ENCODE results near the gene KCNMA1. TPM values are rescaled to one million over a fixed set of nuclear protein-coding genes. Genes with fewer than 3 reads are reported as not detected.

The KCNMA1 gene
- total RNA-seq, 1 experiment from 2014 or later: 31.3 TPM

- no peaks in the 10 kb centered on the region for H3K9me3 ChIP-seq (ENCODE audit: low read length)
- no peak overlapping the region for H2AFZ ChIP-seq (ENCODE audit: low read length)
- no peak for DNase-seq
- no peak overlapping the region for H3K9ac ChIP-seq (ENCODE audit: low read length)
- H3K4me2 ChIP-seq (ENCODE audit: low read depth, low read length, poor library complexity, severe bottlenecking): no peak overlapping the region
- H3K36me3 ChIP-seq (ENCODE audit: insufficient read depth, low read length): no peaks in the 10 kb centered on the region
- no peaks in the 10 kb centered on the region for H3K9me2 ChIP-seq (replicated peaks; ENCODE audit: insufficient read depth, low read length)
- H3K27me3 ChIP-seq (ENCODE audit: low read length): no peaks in the 10 kb centered on the region
- H4K20me1 ChIP-seq (ENCODE audit: insufficient read depth, low read depth, low read length): peaks cover 7% of the 10 kb centered on the region; the same call in 1 of the 2 replicates
- H3K27ac ChIP-seq (ENCODE audit: low read length): no peak overlapping the region
- no peaks in the 10 kb centered on the region for H3K79me2 ChIP-seq (ENCODE audit: low read length)
- H3K4me1 ChIP-seq (ENCODE audit: low read length): peaks cover 28% of the 10 kb centered on the region
- no peak overlapping the region for H3K4me3 ChIP-seq (ENCODE audit: low read length)
These were observed 126.9 kb downstream of the KCNMA1 start for GRCh38 chr10:77510695-77511094.

DNA sequence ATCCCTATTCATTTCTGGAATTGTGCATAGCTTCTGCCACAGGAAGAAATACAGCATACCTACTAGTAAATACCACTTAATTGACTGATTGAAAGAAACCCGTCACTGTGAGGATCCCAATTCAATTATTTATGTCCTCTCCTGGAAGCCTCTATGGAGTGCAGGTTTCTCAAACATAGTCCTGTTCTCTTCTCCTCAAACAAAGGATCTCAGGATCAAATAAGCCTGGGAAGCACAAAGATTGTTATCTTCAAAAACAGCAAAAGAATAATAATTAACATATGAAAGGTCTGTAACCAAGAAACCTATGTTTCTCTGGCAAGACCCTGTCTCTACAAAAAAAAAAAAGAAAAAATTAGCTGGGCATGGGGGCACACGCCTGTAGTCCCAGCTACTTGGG lies 127.3 kb downstream of the KCNMA1 start:
- DNase-seq: no peak
- Histone ChIP-seq H3K9ac (ENCODE audit: low read length) (no peak overlapping the region), H3K4me2 (ENCODE audit: low read depth, low read length, poor library complexity, severe bottlenecking) (no peak overlapping the region), H4K20me1 (ENCODE audit: insufficient read depth, low read depth, low read length) (peaks cover 5% of the 10 kb centered on the region; the same call in 1 of the 2 replicates), H3K79me2 (ENCODE audit: low read length) (no peaks in the 10 kb centered on the region), H3K4me3 (ENCODE audit: low read length) (no peak overlapping the region), H2AFZ (ENCODE audit: low read length) (no peak overlapping the region), H3K9me2 (replicated peaks; ENCODE audit: insufficient read depth, low read length) (no peaks in the 10 kb centered on the region), H3K27ac (ENCODE audit: low read length) (no peak overlapping the region), H3K4me1 (ENCODE audit: low read length) (peaks cover 24% of the 10 kb centered on the region), H3K9me3 (ENCODE audit: low read length) (no peaks in the 10 kb centered on the region), H3K27me3 (ENCODE audit: low read length) (no peaks in the 10 kb centered on the region), H3K36me3 (ENCODE audit: insufficient read depth, low read length) (no peaks in the 10 kb centered on the region)

DNA sequence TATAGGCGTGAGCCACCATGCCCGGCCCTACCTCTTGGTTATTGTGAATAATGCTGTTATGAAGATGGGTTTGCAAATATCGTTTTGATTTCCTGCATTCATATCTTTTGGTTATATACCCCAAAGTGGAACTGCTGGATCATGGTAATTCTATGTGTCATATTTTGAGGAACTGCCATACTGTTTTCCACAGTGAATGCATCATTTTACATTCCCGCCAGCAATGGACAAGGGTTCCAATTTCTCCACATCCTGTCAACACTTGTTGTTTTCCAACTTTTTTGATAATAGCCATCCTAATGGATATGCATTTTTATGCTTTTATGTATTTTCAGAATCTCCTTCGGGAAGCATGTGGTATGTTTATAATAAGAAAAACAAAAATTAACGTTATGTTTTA lies 128.2 kb downstream of the KCNMA1 start:
- Histone ChIP-seq H3K36me3 (ENCODE audit: insufficient read depth, low read length) (no peaks in the 10 kb centered on the region), H3K27ac (ENCODE audit: low read length) (no peak overlapping the region), H3K27me3 (ENCODE audit: low read length) (peaks cover 2% of the 10 kb centered on the region; the same call in 1 of the 2 replicates), H3K9me3 (ENCODE audit: low read length) (no peaks in the 10 kb centered on the region), H3K9me2 (replicated peaks; ENCODE audit: insufficient read depth, low read length) (no peaks in the 10 kb centered on the region), H3K4me1 (ENCODE audit: low read length) (peaks cover 20% of the 10 kb centered on the region), H3K4me3 (ENCODE audit: low read length) (no peak overlapping the region), H3K9ac (ENCODE audit: low read length) (no peak overlapping the region), H2AFZ (ENCODE audit: low read length) (no peak overlapping the region), H3K4me2 (ENCODE audit: low read depth, low read length, poor library complexity, severe bottlenecking) (no peak overlapping the region), H4K20me1 (ENCODE audit: insufficient read depth, low read depth, low read length) (peaks cover 5% of the 10 kb centered on the region; the same call in 1 of the 2 replicates), H3K79me2 (ENCODE audit: low read length) (no peaks in the 10 kb centered on the region)
- DNase-seq: no peak

- Histone ChIP-seq H3K36me3 (ENCODE audit: insufficient read depth, low read length) (no peaks in the 10 kb centered on the region), H3K4me2 (ENCODE audit: low read depth, low read length, poor library complexity, severe bottlenecking) (no peak overlapping the region), H3K27ac (ENCODE audit: low read length) (no peak overlapping the region), H3K9me2 (replicated peaks; ENCODE audit: insufficient read depth, low read length) (no peaks in the 10 kb centered on the region), H3K79me2 (ENCODE audit: low read length) (no peaks in the 10 kb centered on the region), H3K9me3 (ENCODE audit: low read length) (no peaks in the 10 kb centered on the region), H4K20me1 (ENCODE audit: insufficient read depth, low read depth, low read length) (peaks cover 5% of the 10 kb centered on the region; the same call in 1 of the 2 replicates), H3K4me3 (ENCODE audit: low read length) (no peak overlapping the region), H3K27me3 (ENCODE audit: low read length) (peaks cover 2% of the 10 kb centered on the region; the same call in 1 of the 2 replicates), H3K9ac (ENCODE audit: low read length) (no peak overlapping the region), H3K4me1 (ENCODE audit: low read length) (peaks cover 6% of the 10 kb centered on the region), H2AFZ (ENCODE audit: low read length) (no peak overlapping the region)
- DNase-seq: no peak
These were observed 130.2 kb downstream of the KCNMA1 start for GRCh38 chr10:77507291-77507880.

- peaks cover 2% of the 10 kb centered on the region; the same call in 1 of the 2 replicates for H3K27me3 ChIP-seq (ENCODE audit: low read length)
- no peak overlapping the region for H3K9ac ChIP-seq (ENCODE audit: low read length)
- no peak overlapping the region for H3K4me2 ChIP-seq (ENCODE audit: low read depth, low read length, poor library complexity, severe bottlenecking)
- no peak overlapping the region for H2AFZ ChIP-seq (ENCODE audit: low read length)
- no peak for DNase-seq
- no peak overlapping the region for H3K27ac ChIP-seq (ENCODE audit: low read length)
- H3K36me3 ChIP-seq (ENCODE audit: insufficient read depth, low read length): no peaks in the 10 kb centered on the region
- H3K79me2 ChIP-seq (ENCODE audit: low read length): no peaks in the 10 kb centered on the region
- no peak overlapping the region for H3K4me3 ChIP-seq (ENCODE audit: low read length)
- H3K9me3 ChIP-seq (ENCODE audit: low read length): no peaks in the 10 kb centered on the region
- H3K4me1 ChIP-seq (ENCODE audit: low read length): peaks cover 7% of the 10 kb centered on the region
- H4K20me1 ChIP-seq (ENCODE audit: insufficient read depth, low read depth, low read length): peaks cover 5% of the 10 kb centered on the region; the same call in 1 of the 2 replicates
- H3K9me2 ChIP-seq (replicated peaks; ENCODE audit: insufficient read depth, low read length): no peaks in the 10 kb centered on the region
These were observed 130.9 kb downstream of the KCNMA1 start for GRCh38 chr10:77506517-77507200.

- Histone ChIP-seq H3K27ac (ENCODE audit: low read length) (no peak overlapping the region), H3K9ac (ENCODE audit: low read length) (no peak overlapping the region), H2AFZ (ENCODE audit: low read length) (no peak overlapping the region), H4K20me1 (ENCODE audit: insufficient read depth, low read depth, low read length) (peaks cover 1% of the 10 kb centered on the region; the same call in 1 of the 2 replicates), H3K79me2 (ENCODE audit: low read length) (no peaks in the 10 kb centered on the region), H3K4me3 (ENCODE audit: low read length) (no peak overlapping the region), H3K27me3 (ENCODE audit: low read length) (peaks cover 2% of the 10 kb centered on the region; the same call in 1 of the 2 replicates), H3K9me2 (replicated peaks; ENCODE audit: insufficient read depth, low read length) (no peaks in the 10 kb centered on the region), H3K36me3 (ENCODE audit: insufficient read depth, low read length) (no peaks in the 10 kb centered on the region), H3K4me1 (ENCODE audit: low read length) (peaks cover 10% of the 10 kb centered on the region), H3K9me3 (ENCODE audit: low read length) (no peaks in the 10 kb centered on the region), H3K4me2 (ENCODE audit: low read depth, low read length, poor library complexity, severe bottlenecking) (no peak overlapping the region)
- no peak for DNase-seq
These were observed 131.9 kb downstream of the KCNMA1 start for GRCh38 chr10:77505431-77506334.

GRCh38 chr10:77504873-77505257 lies 132.7 kb downstream of the KCNMA1 start:
- DNase-seq: no peak
- no peak overlapping the region for H3K4me2 ChIP-seq (ENCODE audit: low read depth, low read length, poor library complexity, severe bottlenecking)
- peaks cover 10% of the 10 kb centered on the region for H3K4me1 ChIP-seq (ENCODE audit: low read length)
- H3K4me3 ChIP-seq (ENCODE audit: low read length): no peak overlapping the region
- no peak overlapping the region for H3K27ac ChIP-seq (ENCODE audit: low read length)
- no peaks in the 10 kb centered on the region for H3K36me3 ChIP-seq (ENCODE audit: insufficient read depth, low read length)
- no peaks in the 10 kb centered on the region for H3K79me2 ChIP-seq (ENCODE audit: low read length)
- H3K9me2 ChIP-seq (replicated peaks; ENCODE audit: insufficient read depth, low read length): no peaks in the 10 kb centered on the region
- no peaks in the 10 kb centered on the region for H3K9me3 ChIP-seq (ENCODE audit: low read length)
- H2AFZ ChIP-seq (ENCODE audit: low read length): no peak overlapping the region
- no peak overlapping the region for H3K9ac ChIP-seq (ENCODE audit: low read length)
- peaks cover 2% of the 10 kb centered on the region; the same call in 1 of the 2 replicates for H3K27me3 ChIP-seq (ENCODE audit: low read length)
- no peaks in the 10 kb centered on the region for H4K20me1 ChIP-seq (ENCODE audit: insufficient read depth, low read depth, low read length)
